Subcutaneous adipose tissue (tissue), 4 donors: ENCODE data around the gene PRSS3. TPM values are rescaled to one million over a fixed set of nuclear protein-coding genes. Genes with fewer than 3 reads are reported as not detected.

Experiments
- total RNA-seq, 4 donors: library from RNA; depleted of rRNA; stranded (reverse); fragments of >200 nt; gene quantifications; one replicate each; pipeline ENCODE4 v1.1.0, GENCODE V29; 2016
- TF ChIP-seq, protein P1 (sequence below): fragments of 450-650 bp; IDR thresholded peaks from one replicate; pipeline ENCODE4 v1.5.1; 2016; ENCODE audit warnings: low read depth, mild to moderate bottlenecking, control low read depth, antibody characterized with exemption, moderate library complexity

The PRSS3 gene
- total RNA-seq, 4 donors from 2014 or later, result not detected

DNA sequence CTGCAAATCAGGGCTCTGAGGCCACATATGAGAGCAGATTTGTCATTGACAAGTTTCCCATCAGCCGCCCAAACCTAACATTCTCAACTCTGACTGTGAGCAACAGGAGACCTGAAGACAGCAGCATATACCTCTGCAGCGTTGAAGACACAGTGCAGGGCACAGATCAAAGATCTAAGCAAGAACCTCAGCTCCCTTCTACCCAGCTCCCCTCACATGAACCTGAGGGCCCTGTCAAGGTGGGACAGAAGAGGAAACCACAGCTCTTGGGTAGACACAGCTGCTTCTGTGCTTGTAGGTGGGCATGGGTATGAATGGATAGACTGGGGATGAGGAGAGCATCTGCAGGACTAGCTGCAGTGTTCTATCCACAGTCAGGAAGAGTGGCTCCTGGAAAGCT lies 8.7 kb upstream of the PRSS3 start:
- TF ChIP-seq, protein P1, sequence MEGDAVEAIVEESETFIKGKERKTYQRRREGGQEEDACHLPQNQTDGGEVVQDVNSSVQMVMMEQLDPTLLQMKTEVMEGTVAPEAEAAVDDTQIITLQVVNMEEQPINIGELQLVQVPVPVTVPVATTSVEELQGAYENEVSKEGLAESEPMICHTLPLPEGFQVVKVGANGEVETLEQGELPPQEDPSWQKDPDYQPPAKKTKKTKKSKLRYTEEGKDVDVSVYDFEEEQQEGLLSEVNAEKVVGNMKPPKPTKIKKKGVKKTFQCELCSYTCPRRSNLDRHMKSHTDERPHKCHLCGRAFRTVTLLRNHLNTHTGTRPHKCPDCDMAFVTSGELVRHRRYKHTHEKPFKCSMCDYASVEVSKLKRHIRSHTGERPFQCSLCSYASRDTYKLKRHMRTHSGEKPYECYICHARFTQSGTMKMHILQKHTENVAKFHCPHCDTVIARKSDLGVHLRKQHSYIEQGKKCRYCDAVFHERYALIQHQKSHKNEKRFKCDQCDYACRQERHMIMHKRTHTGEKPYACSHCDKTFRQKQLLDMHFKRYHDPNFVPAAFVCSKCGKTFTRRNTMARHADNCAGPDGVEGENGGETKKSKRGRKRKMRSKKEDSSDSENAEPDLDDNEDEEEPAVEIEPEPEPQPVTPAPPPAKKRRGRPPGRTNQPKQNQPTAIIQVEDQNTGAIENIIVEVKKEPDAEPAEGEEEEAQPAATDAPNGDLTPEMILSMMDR, result no peak

DNA sequence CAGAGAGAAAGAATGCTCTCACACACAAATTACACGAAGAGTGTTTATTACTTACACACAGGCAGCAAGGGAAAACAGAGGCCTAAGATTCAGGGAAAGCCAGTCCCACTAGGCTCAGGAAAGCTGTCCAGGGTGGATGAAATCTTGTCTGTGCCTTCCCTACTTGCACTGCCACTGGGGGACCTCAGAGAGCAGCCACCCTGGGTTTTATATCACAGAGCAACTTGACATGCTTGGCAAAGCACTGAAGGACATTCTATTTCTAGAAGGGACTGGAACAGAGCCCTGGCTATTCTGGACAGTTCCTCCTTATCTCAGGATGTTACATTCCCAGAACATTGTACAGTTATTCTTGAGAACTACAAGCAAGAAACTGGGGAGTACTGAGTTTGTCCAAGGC lies 7.5 kb upstream of the PRSS3 start:
- TF ChIP-seq, protein P1, result no peak

DNA sequence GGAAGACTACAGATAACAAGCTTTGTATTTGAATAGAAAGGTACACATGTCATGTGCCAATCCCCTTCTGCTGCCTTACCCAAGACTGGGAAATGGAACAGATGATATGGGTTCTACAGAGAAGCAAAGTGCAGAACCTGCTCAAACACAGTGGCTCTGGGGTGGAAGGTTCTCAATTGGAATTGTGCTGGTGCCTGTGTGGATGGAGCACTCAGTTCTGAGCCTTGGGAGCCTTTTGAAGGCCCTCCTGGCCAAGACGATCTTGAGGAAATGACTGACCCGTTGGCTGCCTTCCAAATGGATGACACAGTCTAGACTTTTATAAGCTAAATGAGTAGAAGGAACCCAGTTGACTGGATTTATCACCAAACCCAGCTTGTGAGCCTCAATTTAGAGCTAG lies 4.2 kb upstream of the PRSS3 start:
- TF ChIP-seq, protein P1, result no peak

DNA sequence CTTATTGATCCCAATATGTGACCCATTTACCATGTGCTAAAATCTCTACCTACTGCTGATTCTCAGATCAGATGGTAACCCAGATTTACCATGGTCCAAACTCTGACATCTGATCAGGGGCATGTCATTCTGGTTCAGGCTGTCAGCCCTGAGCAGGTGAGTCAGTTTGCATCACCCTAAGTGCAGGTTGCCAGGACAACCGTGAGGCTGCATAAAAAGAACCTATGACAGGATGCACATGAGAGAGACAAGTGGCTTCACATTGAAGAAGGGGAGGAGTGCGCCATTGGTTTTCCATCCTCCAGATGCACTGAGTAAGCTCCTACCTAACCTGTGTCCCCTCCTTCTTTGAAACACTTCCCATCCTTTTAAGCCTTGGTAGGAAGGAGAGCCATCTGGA lies 801 bp upstream of the PRSS3 start:
- TF ChIP-seq, protein P1, result no peak

DNA sequence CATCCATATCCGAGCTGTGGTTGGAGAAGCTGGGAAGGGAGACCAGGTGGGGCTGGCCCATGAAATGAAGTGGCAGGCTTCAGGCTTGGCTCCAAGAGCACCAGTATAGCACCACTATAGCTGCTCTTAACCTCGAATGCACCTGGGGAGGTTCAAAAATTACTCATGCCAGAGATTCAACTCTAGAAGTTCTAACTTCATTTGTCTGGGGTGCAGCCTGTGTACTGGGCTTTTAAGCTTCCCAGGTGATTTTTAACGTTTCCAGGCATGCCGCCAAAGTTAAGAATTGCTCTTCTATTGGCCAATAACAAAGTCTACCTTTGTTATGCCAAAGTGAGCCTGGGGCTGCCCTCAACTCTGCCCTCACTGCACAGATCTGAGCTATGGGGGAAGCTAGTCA lies 458 bp downstream of the PRSS3 start:
- TF ChIP-seq, protein P1, result no peak

DNA sequence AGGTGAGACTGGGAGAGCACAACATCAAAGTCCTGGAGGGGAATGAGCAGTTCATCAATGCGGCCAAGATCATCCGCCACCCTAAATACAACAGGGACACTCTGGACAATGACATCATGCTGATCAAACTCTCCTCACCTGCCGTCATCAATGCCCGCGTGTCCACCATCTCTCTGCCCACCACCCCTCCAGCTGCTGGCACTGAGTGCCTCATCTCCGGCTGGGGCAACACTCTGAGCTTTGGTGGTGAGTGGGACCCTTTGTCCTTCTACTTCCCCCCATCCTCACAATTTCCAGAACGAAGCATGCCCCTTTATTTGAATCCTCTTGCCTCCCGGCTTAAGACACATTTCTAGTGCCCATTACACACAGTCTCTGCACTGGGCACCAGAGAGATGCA lies 2.5 kb downstream of the PRSS3 start:
- TF ChIP-seq, protein P1, result no peak

DNA sequence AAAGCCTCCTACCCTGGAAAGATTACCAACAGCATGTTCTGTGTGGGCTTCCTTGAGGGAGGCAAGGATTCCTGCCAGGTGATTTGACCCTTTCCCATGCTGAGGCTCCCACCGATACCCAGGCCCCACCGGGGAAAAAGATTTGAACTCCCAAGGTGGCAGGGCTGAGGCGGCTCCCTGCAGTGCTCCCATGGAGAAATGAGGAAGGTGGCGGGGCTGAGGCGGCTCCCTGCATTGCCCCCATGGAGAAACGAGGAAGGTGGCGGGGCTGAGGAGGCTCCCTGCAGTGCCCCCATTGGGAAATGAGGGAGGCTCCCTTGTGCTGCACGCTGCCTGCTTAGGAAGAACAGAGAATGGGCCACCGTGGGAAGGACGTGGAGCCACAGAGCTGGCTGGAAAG lies 3.2 kb downstream of the PRSS3 start:
- TF ChIP-seq, protein P1, result no peak
